HG02610 (cell line): ENCODE results near the gene LYSMD2.
A peak's percentile ranks its signal among the peaks of the same experiment; 100 is the strongest.
"Not testable (repeated sequence)": the region's sequence is repeated elsewhere in the genome, so short reads cannot be mapped to it uniquely, and the experiment has no call there.

Experiments used
- ATAC-seq: cut with Tn5 transposase; IDR thresholded peaks from one replicate; pipeline ENCODE4 v1.9.1; 2021; ENCODE audit warnings: mild to moderate bottlenecking, moderate library complexity; ENCODE audit not compliant: unreplicated experiment

Gene LYSMD2, protein sequence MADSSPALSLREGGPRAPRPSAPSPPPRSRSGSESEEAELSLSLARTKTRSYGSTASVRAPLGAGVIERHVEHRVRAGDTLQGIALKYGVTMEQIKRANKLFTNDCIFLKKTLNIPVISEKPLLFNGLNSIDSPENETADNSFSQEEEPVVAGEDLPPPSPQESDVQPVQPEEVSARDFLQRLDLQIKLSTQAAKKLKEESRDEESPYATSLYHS

DNA sequence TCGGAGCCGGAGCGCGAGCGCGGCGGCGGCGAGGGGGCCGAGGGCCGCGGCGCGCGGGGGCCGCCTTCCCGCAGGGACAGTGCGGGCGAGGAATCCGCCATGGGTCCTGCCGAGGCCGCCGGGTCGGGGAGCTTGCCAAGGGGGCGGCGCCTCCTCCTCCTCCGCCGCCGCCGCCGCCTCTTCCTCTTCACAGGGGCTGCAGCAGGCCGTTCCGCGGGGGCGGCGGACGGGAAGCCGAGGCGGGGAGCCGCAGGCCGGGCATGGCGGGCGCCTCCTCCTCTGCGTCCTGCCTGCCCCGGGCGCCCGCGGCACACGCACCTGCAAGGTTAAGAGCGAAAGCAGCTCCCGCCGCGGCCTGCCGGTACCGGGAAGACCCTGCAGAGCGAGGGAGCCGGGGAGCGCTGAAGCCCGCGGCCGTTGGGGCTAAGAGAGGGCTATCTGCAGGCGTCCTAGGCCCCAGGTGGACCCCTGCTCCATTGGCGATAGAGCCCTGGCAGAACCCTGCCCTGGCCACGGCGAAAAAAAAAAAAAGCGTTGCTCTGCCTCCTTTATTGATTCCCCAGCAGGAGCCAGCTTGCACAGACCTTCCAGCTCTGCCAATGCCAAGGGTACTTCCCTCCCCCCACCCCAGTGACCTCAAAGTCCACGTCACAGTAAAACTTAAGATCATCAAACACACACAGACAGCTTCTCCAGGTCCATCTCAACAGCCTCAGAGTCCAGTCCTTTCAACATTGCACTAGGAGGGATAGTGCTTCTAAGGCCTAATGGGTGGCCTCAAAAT is at the start of gene LYSMD2:
Gene LYSMD2, minus strand, starts transcription at position 134 of the 784 bp plus-strand sequence. Its CDS starts 33 bp downstream, at position 101.
- peak; percentile 36 for ATAC-seq

DNA sequence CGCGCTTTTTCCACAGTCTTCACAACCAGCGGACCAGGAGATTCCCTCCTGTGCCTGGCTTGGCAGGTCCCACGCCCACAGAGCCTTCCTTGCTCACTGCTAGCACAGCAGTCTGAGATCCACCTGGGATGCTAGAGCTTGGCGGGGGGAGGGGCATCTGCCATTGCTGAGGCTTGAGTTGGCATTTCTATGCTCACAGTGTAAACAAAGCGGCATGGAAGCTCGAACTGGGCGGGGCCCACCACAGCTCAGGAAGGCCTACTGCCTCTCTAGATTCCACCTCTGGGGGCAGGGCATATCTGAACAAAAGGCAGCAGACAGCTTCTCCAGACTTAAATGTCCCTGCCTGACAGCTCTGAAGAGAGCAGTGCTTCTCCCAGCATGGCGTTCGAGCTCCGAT is 49.7 kb upstream of the LYSMD2 start:
- ATAC-seq = not testable (repeated sequence)

DNA sequence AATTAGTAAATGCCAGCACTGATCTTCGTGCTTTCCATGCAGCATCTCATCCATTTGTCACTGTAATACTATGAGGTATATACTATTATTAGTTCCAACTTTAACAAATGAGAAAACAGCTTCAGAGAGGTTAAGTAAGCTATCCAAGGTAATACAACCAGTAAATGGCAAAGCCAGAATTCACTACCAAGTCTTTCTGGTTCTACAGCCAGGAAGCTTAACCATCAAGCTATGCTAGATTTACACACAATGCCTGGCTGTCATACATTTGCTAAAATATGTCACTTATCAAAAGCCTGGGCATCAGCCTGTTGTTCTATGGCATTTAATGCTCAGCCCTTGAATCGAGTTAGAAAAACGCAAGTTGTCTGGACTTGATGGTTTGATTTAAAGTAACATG is 46.5 kb upstream of the LYSMD2 start:
- ATAC-seq = no peak

DNA sequence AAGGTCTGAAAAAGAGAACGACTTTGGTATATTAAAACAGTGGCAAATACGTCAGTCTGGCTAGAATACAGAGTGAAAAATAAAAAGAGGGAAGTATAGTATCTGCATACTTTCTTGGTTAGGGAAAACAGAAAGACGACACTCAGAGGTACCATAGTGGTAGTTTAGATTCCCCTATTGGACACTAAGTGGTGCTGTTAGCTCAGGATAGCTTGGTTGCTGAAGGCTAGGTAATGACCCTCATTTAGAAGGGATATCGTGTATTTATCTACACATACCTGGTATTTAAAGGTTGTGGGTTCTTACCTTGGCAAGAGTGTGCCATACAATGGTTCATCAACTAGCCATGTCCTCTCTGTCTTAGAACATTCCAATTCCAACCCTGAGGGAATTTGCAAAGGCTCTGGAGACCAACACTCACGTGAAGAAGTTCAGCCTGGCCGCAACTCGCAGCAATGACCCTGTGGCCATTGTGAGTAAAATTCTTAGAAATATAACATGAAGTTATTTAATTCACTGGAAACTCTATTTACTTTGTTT is 45.0 kb upstream of the LYSMD2 start:
- ATAC-seq = no peak

DNA sequence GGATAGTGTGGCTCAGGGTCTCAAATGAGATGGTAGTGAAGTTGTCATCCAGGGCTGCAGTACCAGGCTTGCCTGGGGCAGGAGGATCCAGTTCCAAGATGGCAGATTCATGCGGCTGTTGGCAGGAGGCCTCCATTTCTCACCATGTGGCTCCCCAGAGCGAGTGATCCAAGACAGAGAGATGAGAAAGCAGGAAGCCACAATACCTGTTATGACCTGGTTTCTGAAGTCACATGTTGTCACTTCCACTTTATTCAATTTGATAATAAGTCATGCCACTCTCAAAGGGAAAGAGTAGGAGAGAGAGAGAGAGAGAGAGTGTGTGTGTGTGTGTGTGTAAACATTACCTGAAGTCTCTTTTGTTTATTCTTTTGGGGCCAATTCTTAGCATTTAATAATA is 44.1 kb upstream of the LYSMD2 start:
- ATAC-seq = no peak

DNA sequence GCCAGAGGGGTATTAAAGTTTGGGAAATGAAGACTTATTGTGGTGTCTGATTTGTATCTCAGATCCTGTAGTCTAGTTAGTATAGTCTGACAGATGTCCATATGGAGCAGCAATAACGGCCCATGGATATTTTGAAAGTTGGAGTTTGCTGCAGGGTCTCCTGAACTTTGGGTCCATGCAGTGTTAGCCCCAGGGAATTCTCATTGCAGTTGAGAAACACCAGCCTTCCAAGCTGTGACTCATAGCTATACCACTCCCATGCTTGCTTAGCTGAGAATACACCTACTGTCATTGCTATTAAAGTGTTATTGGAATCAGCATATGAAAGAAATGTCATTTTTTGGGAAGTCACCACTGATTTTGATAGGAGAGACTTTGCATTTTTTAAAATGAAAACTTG is 43.2 kb upstream of the LYSMD2 start:
- no peak for ATAC-seq

DNA sequence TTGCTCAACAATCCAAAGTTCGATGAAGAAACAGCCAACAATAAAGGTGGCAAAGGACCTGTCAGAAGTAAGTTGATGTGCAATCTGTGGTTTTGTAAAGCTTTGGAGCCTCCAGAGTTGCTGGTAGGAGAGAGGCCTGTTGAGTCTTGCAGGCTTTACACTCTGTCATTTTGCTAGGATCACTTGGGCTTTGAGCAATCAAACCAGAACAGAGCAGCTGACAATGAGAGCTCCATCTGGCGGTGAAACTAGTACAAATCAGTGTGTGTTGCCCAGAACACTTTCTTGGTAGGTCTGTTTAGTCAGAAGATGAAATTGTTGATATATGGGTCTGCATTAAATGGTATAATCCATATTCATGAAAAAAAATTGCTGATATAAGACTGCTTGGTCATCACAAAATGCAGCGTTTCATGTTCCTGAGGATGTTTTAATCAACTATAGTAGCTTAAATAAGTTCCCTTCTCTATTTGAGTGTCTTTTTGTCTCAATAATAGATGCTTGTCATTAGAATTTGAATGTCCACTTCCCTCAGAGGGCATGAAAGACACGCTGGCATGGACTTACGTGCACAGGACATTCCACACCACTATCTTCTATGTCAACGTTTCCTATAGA is 39.6 kb upstream of the LYSMD2 start:
- ATAC-seq = peak; percentile 64

DNA sequence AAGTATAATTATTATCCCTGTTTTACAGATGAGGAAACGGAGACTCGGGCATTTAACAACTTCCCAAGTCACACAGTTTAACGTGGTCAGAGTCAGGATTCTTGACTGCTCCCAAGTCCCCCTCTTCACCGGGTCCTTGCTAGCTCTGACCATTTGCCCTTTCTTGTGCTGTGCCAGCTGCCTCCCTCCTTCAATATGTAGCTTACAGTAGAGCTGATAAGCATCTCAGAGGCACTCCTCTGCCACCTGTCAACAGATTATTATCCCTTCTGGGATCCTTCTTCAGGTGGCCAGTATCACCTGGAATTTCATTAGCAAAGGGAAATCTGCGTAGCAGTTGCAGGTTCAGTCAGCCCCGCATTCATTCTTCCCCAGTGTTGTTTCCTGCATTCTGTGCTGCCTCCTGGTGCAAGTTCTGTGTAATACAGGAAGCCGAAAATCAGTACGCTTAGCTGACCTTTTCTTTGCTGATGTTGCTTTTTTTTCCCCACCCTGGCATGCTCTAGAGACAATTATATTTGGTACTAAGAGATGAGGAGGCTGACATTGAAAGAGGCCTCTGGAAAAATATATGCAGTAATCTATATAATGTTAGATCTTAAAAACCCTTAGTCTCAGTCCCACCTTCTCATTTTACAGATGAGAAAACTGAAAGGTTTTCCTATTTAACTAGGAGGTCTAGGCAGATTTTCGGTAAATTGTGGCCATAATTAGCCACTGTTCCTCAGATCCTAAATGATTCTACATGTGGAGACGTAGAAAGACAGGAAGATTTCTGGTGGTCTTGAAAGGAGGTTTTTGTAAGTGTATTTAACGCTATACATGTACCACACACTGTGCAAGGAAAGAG is 38.7 kb upstream of the LYSMD2 start:
- ATAC-seq = peak; percentile 44

DNA sequence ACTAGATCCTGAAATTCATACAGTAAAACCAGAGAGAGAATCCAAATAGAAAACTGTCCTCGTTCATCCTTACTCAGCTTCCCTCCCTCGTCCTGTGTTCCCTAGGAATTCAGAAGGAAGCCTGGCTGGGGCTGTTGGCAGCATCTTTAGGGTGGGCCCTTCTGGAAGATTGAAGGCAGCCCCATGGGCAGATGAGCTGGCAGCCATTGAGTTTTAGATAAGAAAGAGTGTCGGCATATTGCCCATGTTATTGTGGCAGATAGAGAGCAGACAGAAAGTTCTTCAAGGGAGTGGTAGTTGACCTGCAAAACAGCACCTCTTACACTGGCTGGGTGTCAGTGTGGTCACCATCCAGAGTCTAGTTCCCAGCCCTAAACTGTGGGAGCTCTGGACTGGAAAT is 37.5 kb upstream of the LYSMD2 start:
- no peak for ATAC-seq

DNA sequence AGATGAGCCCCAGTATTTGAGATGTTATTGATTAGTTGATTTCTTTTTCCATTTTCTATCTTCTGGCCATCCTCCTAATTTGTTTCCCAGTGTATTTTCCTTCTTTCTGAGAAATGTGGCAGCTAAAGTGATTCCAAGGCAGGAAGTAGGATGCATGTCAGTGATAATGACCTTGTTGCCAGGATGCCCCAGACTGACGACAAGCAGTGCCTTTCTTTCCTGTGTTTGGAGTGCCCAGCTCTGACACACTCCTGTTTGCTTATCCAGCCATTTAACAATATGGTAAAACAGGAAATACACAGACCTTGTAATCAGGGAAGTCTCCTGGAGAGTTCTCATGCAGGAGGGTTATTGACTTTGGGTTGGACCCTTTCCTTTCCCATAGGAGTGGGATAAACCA is 34.3 kb upstream of the LYSMD2 start:
- no peak for ATAC-seq

DNA sequence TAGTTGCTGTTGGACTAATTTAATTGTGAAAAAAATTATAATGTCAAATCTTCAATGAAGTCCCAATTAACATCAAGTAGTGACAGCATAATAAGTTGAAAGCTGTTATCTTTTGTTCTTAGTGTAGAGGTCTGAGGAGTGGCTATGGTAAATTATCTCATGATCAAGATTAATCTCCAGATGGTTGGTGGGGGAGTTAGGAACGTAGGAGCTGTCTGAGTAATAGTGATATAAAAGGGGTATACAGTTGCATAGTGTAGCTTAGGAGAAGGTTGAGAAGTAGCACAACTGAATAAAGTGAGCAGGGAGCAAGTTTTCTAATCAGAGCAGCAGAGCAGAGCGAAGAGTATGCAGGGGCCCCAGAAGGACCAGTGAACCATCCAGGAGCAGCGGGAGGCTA is 33.4 kb upstream of the LYSMD2 start:
- no peak for ATAC-seq

DNA sequence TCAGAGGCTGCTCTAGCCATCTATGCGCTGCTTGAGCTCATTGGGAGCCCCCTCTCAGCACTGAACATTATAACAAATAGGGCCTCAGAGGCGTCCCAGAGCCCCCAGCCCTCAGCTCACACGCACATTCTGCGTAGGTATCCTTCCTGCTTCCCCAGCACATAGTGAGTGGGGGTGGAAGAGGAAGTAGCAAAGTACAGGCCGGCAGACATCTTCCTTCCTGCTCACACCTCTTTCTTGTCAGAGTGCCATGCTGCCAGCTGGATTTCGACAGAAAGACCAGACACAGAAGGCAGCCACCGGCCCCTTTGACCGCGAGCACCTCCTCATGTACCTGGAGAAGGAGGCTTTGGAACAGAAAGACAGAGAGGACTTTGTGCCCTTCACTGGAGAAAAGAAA is 30.6 kb upstream of the LYSMD2 start:
- ATAC-seq = no peak

DNA sequence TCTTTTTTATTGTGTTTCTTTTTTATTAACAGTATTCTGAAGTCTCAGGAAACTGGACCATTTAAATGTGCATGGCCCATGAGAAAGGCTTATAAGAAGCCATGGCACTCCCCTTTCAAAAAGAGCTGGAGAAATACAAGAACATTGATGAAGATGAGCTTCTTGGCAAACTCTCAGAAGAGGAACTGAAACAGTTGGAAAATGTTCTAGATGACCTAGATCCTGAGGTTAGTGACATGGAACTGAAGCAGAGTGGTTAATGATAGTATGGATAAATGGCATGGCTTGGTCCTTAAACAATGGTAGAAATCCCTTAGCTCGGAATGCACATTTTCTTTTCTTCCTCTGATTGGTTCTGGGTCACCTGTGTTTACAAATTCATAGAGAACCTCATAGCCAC is 28.9 kb upstream of the LYSMD2 start:
- no peak for ATAC-seq

DNA sequence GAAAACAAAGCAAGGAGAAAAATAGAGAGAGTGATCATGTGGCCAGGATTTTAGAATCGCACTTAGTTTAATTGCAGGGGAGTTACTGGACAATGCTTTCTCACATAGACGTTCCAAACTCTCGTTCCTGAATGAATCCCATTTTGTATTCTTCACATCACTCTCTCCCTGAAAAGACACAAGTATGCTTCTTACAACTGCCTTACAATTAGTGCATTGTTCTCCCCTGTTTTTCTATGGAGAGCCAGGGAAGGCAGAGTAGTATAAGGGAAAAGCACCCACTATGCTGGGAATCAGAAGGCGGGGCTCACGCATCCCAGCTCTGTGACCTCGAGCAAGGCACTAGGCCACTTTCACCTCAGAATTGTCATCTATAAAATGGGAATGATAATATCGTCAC is 28.3 kb upstream of the LYSMD2 start:
- ATAC-seq = no peak

DNA sequence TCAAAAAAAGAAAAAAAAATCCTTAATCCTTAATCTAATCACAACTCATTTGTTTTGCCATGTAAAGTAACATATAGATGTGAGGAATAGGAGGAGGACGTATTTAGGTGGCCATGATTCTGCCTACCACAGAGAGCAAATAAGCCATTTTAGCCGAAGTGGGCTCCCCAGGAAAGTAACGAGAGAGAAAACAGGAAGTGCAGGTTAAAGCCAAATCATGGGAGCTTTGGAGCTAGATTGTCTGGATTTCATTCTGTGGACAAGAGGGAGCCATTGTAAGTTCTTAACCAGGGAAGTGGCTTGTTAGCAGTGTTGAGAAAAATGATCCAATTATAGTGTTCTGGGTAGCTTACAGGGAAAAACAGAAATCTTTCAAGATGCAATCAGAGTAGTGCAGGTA is 23.4 kb upstream of the LYSMD2 start:
- no peak for ATAC-seq

DNA sequence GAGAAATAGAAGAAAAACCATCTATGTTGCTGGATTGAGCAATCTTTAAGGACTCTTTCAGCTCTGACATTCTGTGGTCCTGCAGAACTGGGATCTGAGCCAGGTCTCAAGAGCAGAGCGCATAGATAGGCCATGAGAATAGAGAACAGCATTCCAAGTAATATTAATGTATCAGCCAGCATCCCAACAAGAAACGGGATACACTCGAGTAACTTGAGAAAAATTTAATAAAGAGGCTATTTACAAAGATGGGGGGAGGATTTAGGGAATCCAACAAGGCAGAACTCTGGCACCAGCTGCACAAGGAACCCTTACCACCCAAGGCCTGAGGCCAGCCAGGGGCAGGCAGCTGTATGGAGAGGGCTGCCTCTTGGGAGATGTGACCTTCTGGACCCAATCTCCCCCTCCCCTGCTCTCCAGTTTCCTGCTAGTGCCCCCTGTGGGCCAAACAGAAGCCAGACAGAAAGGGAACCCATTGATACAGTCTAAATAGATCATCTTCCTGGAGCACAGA is 22.2 kb upstream of the LYSMD2 start:
- ATAC-seq = no peak

DNA sequence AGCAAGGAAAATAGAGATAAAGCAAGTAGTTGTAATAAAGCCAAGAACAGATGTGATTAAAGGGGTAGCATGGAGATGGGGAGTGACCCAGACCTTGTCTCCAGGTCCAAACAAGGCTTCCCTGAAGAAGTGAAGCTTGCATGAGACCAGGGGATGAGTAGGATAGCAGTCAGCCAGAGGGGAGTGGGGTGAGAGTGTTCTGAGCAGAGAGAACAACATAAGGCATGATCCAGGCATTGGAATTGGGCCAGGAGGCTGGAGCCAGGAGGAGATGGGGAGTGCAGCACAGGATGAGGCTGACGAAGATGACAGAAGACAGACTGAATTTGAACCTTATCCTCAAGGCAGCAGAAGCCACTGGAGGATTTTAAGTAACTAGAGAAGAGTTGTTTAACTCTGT is 21.2 kb upstream of the LYSMD2 start:
- no peak for ATAC-seq

DNA sequence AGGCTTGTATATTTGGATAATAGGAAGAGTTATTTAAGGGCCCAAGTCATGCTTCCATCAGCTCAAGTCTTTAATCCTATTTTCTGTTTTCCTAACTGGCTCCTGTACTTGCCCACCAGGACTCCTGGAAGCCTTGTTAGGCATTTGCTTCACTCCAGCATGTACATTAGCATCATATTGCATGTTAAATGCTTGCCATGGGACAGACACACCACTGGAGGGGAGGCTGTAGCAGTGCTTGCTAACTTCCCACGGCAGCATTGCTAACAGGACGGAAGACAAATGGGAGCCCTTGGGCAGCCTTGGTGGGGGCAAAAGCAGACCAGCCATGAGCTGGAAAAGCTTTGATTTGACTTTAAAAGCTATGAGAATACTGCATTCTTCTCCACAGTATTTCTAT is 20.0 kb upstream of the LYSMD2 start:
- ATAC-seq = no peak

DNA sequence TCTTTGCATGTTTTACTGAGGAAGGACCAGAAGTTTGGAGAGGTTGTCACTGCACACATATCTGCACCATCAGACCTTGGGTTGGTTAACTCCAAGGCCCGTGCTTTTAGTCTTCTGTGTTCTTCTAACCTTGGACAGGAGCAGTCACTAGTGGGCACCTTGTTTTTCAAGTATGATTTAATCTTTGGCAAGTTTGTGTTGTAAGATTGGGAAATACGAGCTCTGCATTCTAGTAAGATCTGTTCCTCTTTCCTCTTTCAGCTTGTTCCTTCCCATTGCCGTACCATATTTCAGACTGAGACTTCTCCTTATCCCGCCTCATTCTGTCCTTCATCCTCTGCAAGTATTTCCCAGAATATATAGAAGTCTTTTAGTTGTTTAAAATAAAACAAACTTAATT is 19.0 kb upstream of the LYSMD2 start:
- ATAC-seq = no peak

DNA sequence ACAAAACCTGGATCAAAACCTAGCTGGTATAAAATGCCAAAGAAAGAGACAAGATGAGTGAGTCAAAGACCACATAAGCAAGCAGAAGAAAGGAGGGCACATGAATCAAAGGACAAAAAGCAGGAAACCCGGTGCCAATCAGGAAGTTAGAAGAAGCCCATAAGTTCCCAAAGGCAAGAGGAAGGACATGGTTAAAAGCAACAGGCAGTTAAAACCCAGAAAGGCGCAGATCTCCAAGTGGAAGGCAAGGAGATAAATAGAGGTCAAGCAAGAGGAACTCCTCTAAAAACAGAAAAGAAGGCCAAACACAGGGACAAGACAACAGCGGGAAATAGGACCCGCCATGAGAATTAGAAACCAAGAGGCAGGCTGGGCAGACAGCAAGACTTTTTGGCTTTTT is 18.3 kb upstream of the LYSMD2 start:
- ATAC-seq = no peak

DNA sequence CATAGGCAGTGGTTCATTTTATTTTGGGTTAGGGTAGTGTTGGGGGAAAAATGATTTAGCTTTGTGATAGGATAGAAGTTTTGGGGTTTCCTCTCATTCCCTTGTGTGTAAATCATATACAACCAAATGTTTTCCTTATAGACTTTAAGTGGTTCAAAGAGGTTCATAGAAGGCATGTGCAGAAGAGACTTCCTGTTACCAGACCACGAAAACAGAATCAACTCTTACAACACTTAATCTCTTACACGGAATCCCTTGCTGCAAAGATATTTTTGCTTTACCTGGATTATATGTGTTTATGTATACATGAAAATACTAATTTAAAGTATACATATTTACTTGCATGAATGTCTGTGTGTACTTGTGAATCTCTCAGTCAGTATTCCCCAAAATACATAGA is 16.8 kb upstream of the LYSMD2 start:
- no peak for ATAC-seq
